Glomerular endothelial cell (primary cell): ENCODE data around the gene SPHK1. TPM values are rescaled to one million over a fixed set of nuclear protein-coding genes. Genes with fewer than 3 reads are reported as not detected.

Source experiments
- DNase-seq: peaks from one replicate; pipeline ENCODE4 v3.0.0-alpha.2; 2011; ENCODE audit warnings: low read depth, low spot score; ENCODE audit errors: extremely low read depth
- total RNA-seq: library from RNA; depleted of rRNA; stranded (reverse); fragments of >200 nt; gene quantifications from 2 replicates; pipeline ENCODE4 v1.2.3, GENCODE V29; 2015

The SPHK1 gene
- total RNA-seq, 1 donor from 2014 or later = 125 TPM

GRCh38 chr17:76383546-76384221, 725 bp upstream of the SPHK1 start:
- DNase-seq = no peak

- DNase-seq = no peak
Observed at GRCh38 chr17:76384987-76385891, 830 bp downstream of the SPHK1 start.

GRCh38 chr17:76385892-76386786, 1.7 kb downstream of the SPHK1 start:
- DNase-seq = no peak

GRCh38 chr17:76386966-76387765, 2.8 kb downstream of the SPHK1 start:
- DNase-seq = no peak

- no peak for DNase-seq
Observed at GRCh38 chr17:76388966-76389888, 4.8 kb downstream of the SPHK1 start.

- DNase-seq = no peak
Observed at GRCh38 chr17:76390003-76390421, 5.6 kb downstream of the SPHK1 start.

- no peak for DNase-seq
Observed at GRCh38 chr17:76391200-76391715, 6.8 kb downstream of the SPHK1 start.

GRCh38 chr17:76394166-76394565, 9.8 kb downstream of the SPHK1 start:
- DNase-seq = no peak

GRCh38 chr17:76395980-76396379, 11.6 kb downstream of the SPHK1 start:
- no peak for DNase-seq

GRCh38 chr17:76397184-76397583, 12.8 kb downstream of the SPHK1 start:
- DNase-seq = no peak

- DNase-seq = no peak
Observed at GRCh38 chr17:76397687-76398522, 13.5 kb downstream of the SPHK1 start.

- DNase-seq = no peak
Observed at GRCh38 chr17:76398523-76399174, 14.2 kb downstream of the SPHK1 start.

- DNase-seq = no peak
Observed at GRCh38 chr17:76399175-76400172, 15.1 kb downstream of the SPHK1 start.

GRCh38 chr17:76402711-76403110, 18.3 kb downstream of the SPHK1 start:
- no peak for DNase-seq

GRCh38 chr17:76404256-76404655, 19.8 kb downstream of the SPHK1 start:
- DNase-seq = no peak

GRCh38 chr17:76404976-76405563, 20.7 kb downstream of the SPHK1 start:
- no peak for DNase-seq
